HCT116 (cell line): ENCODE results near the gene PCSK9. TPM values are rescaled to one million over a fixed set of nuclear protein-coding genes. Genes with fewer than 3 reads are reported as not detected.
"Not testable (repeated sequence)": the region's sequence is repeated elsewhere in the genome, so short reads cannot be mapped to it uniquely, and the experiment has no call there.

ENCODE experiments used
- ATAC-seq: fragments of 200-7000 bp; cut with Tn5 transposase; 2 replicates; pipeline ENCODE4 v1.9.1; 2020; ENCODE audit warnings: mild to moderate bottlenecking, moderate library complexity
- BruUV-seq: library from RNA; stranded (reverse); fragments of 400-500 nt; replicated peaks from 2 replicates; lab custom pipeline; 2021; lab: Mats Ljungman, UMichigan
- CTCF ChIA-PET: fragments of 300-600 bp; sonication (Branson Sonifier 250); formaldehyde crosslinking; loops from one replicate; lab custom pipeline; 2021; ENCODE audit warnings: antibody characterized with exemption; lab: Charles Lee
- POLR2A ChIA-PET: fragments of 300-600, 350-600 bp; sonication (Branson Sonifier 250); formaldehyde crosslinking; loops from one replicate; lab custom pipeline; 2021; ENCODE audit warnings: antibody characterized with exemption; lab: Charles Lee
- RAD21 ChIA-PET, 2 experiments: fragments of 300-600 bp; sonication (Branson Sonifier 250); formaldehyde crosslinking; loops; one replicate each; lab custom pipeline; 2023; ENCODE audit warnings: low total read pairs in 2 of 2; ENCODE audit not compliant: uncharacterized antibody in 2 of 2, unreplicated experiment in 2 of 2, low non-redundant PET in 1 of 2; lab: Charles Lee
- DNase-seq: peaks from one replicate; pipeline ENCODE4 v3.0.0-alpha.2; 2010; ENCODE audit warnings: low read depth, low spot score
- H2AFZ ChIP-seq: fragments of 200-600 bp; shearing (Covaris generic), sonication (generic); 2 replicates; pipeline ENCODE4 v1.6.1; 2017; ENCODE audit warnings: low read depth, mixed run types, mixed read lengths, antibody characterized with exemption, low read length; ENCODE audit not compliant: poor library complexity, severe bottlenecking
- H3K27ac ChIP-seq: 2 replicates; pipeline ENCODE4 v1.5.1; 2012; ENCODE audit warnings: low read depth, low read length
- H3K27me3 ChIP-seq: fragments of 200-600 bp; sonication (generic); 2 replicates; pipeline ENCODE4 v1.6.1; 2016; ENCODE audit warnings: mixed run types, low read length, mixed read lengths; ENCODE audit not compliant: insufficient read depth
- H3K36me3 ChIP-seq, 2 experiments: fragments of 200-500 bp in 1 of 2; fragments of 200-600 bp in 1 of 2; sonication (Bioruptor generic) in 1 of 2; sonication (generic) in 1 of 2; 2 replicates each; pipeline versions ENCODE4 v1.5.1 to v1.6.1; 2014 to 2016; ENCODE audit warnings: low read length in 2 of 2, inconsistent platforms in 1 of 2, mixed read lengths in 1 of 2, mixed run types in 1 of 2; ENCODE audit not compliant: insufficient read depth in 2 of 2, control insufficient read depth in 1 of 2
- H3K4me1 ChIP-seq, 2 experiments: fragments of 200-600 bp in 1 of 2; sonication (generic) in 1 of 2; 2 replicates each; pipeline versions ENCODE4 v1.5.1 to v1.6.1; 2012 to 2017; ENCODE audit warnings: low read length in 2 of 2, inconsistent platforms in 1 of 2, mild to moderate bottlenecking in 1 of 2, mixed read lengths in 1 of 2, mixed run types in 1 of 2, moderate library complexity in 1 of 2; ENCODE audit not compliant: insufficient read depth in 2 of 2, control insufficient read depth in 1 of 2
- H3K4me2 ChIP-seq: fragments of 200-600 bp; sonication (generic); 2 replicates; pipeline ENCODE4 v1.6.1; 2017; ENCODE audit warnings: mixed run types, low read length, mixed read lengths
- H3K4me3 ChIP-seq, 2 experiments: fragments of 200-600 bp in 1 of 2; sonication (generic) in 1 of 2; replicated peaks in 1 of 2; 2 replicates each; pipeline ENCODE4 v1.5.1; 2011 to 2016; ENCODE audit warnings: low read length in 2 of 2, control low read depth in 1 of 2, low read depth in 1 of 2, mild to moderate bottlenecking in 1 of 2, mixed read lengths in 1 of 2, mixed run types in 1 of 2
- H3K79me2 ChIP-seq: fragments of 200-600 bp; sonication (generic); 2 replicates; pipeline ENCODE4 v1.6.1; 2017; ENCODE audit warnings: mild to moderate bottlenecking, mixed run types, low read length, moderate library complexity, mixed read lengths; ENCODE audit not compliant: insufficient read depth
- H3K9ac ChIP-seq: fragments of 200-600 bp; sonication (generic); 2 replicates; pipeline ENCODE4 v1.6.1; 2016; ENCODE audit warnings: low read length, mixed read lengths
- H3K9me2 ChIP-seq: fragments of 200-600 bp; sonication (generic), shearing (Covaris generic); 2 replicates; pipeline ENCODE4 v1.6.1; 2017; ENCODE audit warnings: mixed run types, mild to moderate bottlenecking, moderate library complexity; ENCODE audit not compliant: insufficient read depth
- H3K9me3 ChIP-seq, 2 experiments: fragments of 200-500 bp in 1 of 2; fragments of 200-600 bp in 1 of 2; sonication (Bioruptor generic) in 1 of 2; sonication (generic) in 1 of 2; 2 replicates each; pipeline ENCODE4 v1.6.1; 2014 to 2017; ENCODE audit warnings: low read length in 2 of 2, mixed read lengths in 2 of 2, inconsistent platforms in 1 of 2, low read depth in 1 of 2, mild to moderate bottlenecking in 1 of 2, mixed run types in 1 of 2, moderate library complexity in 1 of 2; ENCODE audit not compliant: control insufficient read depth in 1 of 2, insufficient read depth in 1 of 2
- H4K20me1 ChIP-seq: fragments of 200-600 bp; sonication (generic), shearing (Covaris generic); 2 replicates; pipeline ENCODE4 v1.6.1; 2017; ENCODE audit warnings: mixed run types, mild to moderate bottlenecking, moderate library complexity; ENCODE audit not compliant: insufficient read depth
- CBX3 ChIP-seq: IDR thresholded peaks from 2 replicates; pipeline ENCODE4 v1.6.1; 2012; ENCODE audit warnings: low read depth
- CEBPB ChIP-seq: IDR thresholded peaks from 2 replicates; pipeline ENCODE4 v1.6.1; 2012; ENCODE audit warnings: low read depth
- CTCF ChIP-seq, 3 experiments: fragments of 200-600 bp in 1 of 3; sonication (generic) in 1 of 3; IDR thresholded peaks in 2 of 3; conservative IDR thresholded peaks in 1 of 3; 2 replicates each; pipeline ENCODE4 v1.5.1; 2012 to 2017; ENCODE audit warnings: low read depth in 2 of 3, low read length in 2 of 3, antibody characterized with exemption in 1 of 3, borderline replicate concordance in 1 of 3, control low read depth in 1 of 3, mild to moderate bottlenecking in 1 of 3, mixed read lengths in 1 of 3, mixed run types in 1 of 3, moderate library complexity in 1 of 3; ENCODE audit not compliant: insufficient read depth in 1 of 3
- EGR1 ChIP-seq: IDR thresholded peaks from 2 replicates; pipeline ENCODE4 v1.6.1; 2012; ENCODE audit warnings: low read depth
- EZH2 ChIP-seq: fragments of 200-600 bp; sonication (generic); IDR thresholded peaks from 2 replicates; pipeline ENCODE4 v1.6.1; 2017; ENCODE audit warnings: antibody characterized with exemption, mixed run types
- EZH2phosphoT487 ChIP-seq: fragments of 200-600 bp; IDR thresholded peaks from 2 replicates; pipeline ENCODE4 v1.6.1; 2018; ENCODE audit warnings: antibody characterized with exemption, borderline replicate concordance
- FOSL1 ChIP-seq: IDR thresholded peaks from 2 replicates; pipeline ENCODE4 v1.6.1; 2012; ENCODE audit warnings: low read depth
- POLR2AphosphoS5 ChIP-seq: IDR thresholded peaks from 2 replicates; pipeline ENCODE4 v1.6.1; 2011; ENCODE audit warnings: mild to moderate bottlenecking, low read depth, low read length, moderate library complexity
- SRF ChIP-seq: IDR thresholded peaks from 2 replicates; pipeline ENCODE4 v1.6.1; 2012; ENCODE audit warnings: low read depth
- TCF7L2 ChIP-seq: IDR thresholded peaks from 2 replicates; pipeline ENCODE4 v1.7.0; 2011; ENCODE audit warnings: borderline replicate concordance, inconsistent platforms; ENCODE audit not compliant: insufficient read depth, insufficient read length; ENCODE audit errors: extremely low read depth
- ZFX ChIP-seq: fragments of 450-650 bp; IDR thresholded peaks from 2 replicates; pipeline ENCODE4 v1.6.1; 2017
- intact Hi-C: fragments of 100-400 bp; cut with micrococcal nuclease; formaldehyde crosslinking; loops from 2 replicates; pipeline ENCODE4 v1.10.0; 2022
- total RNA-seq: library from RNA; stranded (reverse); gene quantifications from one replicate; pipeline ENCODE4 v1.2.1, GENCODE V29; 2021; ENCODE audit not compliant: unreplicated experiment
- TF ChIP-seq, protein P1 (sequence below): IDR thresholded peaks from 2 replicates; pipeline ENCODE4 v1.6.1; 2012
- TF ChIP-seq, protein P2 (sequence below): IDR thresholded peaks from 2 replicates; pipeline ENCODE4 v1.6.1; 2012

Gene PCSK9
- total RNA-seq, 1 experiment from 2014 or later: 39.6 TPM

DNA sequence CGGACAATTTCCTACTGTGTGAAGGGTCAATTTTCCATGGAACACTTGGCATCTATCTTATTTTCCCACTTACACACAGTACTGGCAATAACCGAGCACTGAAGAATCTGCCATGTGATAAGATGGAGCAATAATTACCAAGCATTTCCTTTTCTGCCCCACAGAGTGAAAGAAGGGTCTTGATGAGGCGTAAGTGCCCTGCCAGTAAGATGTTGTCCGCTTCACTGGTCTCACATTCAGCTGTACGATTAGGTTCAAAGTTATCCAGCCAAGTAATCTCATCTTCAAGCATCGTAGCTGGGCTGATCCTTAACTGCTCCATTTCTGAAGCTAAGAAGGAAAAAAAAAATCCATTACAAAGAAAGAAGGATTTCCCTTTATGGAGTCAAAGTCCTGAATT lies 67.8 kb downstream of the PCSK9 start:
- Histone ChIP-seq H3K27ac (no peak overlapping the region), H3K9me3 (no peaks in the 10 kb centered on the region), H3K9me2 (no peaks in the 10 kb centered on the region), H3K4me3 (no peak overlapping the region), H4K20me1 (no peaks in the 10 kb centered on the region), H3K4me2 (no peak overlapping the region), H2AFZ (no peak overlapping the region), H3K9ac (no peak overlapping the region), H3K4me1 (no peaks in the 10 kb centered on the region), H3K36me3 (peaks cover 20 to 21% of the 10 kb centered on the region in 2 experiments; a peak in 3 of 4 replicates), H3K27me3 (no peaks in the 10 kb centered on the region), H3K79me2 (no peaks in the 10 kb centered on the region)
- POLR2A ChIA-PET: no interaction called here
- BruUV-seq: no TSS peak
- no peak for ATAC-seq
- RAD21 ChIA-PET: no interaction called here
- intact Hi-C loops: no loop called here
- TF ChIP-seq POLR2AphosphoS5 (no peak), SRF (no peak), FOSL1 (no peak), ZFX (no peak), CEBPB (no peak), EGR1 (no peak), EZH2phosphoT487 (no peak), TCF7L2 (no peak), EZH2 (no peak), CTCF (IDR thresholded peaks at IDR 0.05 in 2 of 3, conservative IDR thresholded peaks at IDR 0.05 in 1 of 3; ENCODE audit: borderline replicate concordance in 1 of 3, insufficient read depth in 1 of 3, low read depth in 2 of 3, low read length in 2 of 3) (no peak), CBX3 (no peak)
- TF ChIP-seq, protein P1, sequence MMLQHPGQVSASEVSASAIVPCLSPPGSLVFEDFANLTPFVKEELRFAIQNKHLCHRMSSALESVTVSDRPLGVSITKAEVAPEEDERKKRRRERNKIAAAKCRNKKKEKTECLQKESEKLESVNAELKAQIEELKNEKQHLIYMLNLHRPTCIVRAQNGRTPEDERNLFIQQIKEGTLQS: no peak
- TF ChIP-seq, protein P2, sequence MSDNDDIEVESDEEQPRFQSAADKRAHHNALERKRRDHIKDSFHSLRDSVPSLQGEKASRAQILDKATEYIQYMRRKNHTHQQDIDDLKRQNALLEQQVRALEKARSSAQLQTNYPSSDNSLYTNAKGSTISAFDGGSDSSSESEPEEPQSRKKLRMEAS: no peak
- CTCF ChIA-PET: no interaction called here
- DNase-seq: no peak

GRCh38 chr1:55109005-55109404 lies 69.7 kb downstream of the PCSK9 start:
- ATAC-seq, intact Hi-C loops, RAD21 ChIA-PET, BruUV-seq, H3K9ac ChIP-seq, CTCF ChIA-PET, H3K27ac ChIP-seq, H4K20me1 ChIP-seq, H2AFZ ChIP-seq, H3K9me2 ChIP-seq, H3K79me2 ChIP-seq, H3K4me3 ChIP-seq, DNase-seq, H3K9me3 ChIP-seq, POLR2A ChIA-PET, H3K4me2 ChIP-seq, H3K4me1 ChIP-seq, H3K27me3 ChIP-seq: not testable (repeated sequence)
- H3K36me3 ChIP-seq: peaks cover 13 to 14% of the 10 kb centered on the region in 2 experiments; a peak in 3 of 4 replicates
